IPS-NIHi7 (cell line): ENCODE data around the gene SLC7A9.
A peak's percentile ranks its signal among the peaks of the same experiment; 100 is the strongest.
"Not testable (repeated sequence)": the region's sequence is repeated elsewhere in the genome, so short reads cannot be mapped to it uniquely, and the experiment has no call there.

Source experiments
- DNase-seq: peaks from one replicate; pipeline ENCODE4 v3.0.0; 2012; ENCODE audit warnings: mixed read lengths; ENCODE audit errors: extremely low spot score

Gene SLC7A9

DNA sequence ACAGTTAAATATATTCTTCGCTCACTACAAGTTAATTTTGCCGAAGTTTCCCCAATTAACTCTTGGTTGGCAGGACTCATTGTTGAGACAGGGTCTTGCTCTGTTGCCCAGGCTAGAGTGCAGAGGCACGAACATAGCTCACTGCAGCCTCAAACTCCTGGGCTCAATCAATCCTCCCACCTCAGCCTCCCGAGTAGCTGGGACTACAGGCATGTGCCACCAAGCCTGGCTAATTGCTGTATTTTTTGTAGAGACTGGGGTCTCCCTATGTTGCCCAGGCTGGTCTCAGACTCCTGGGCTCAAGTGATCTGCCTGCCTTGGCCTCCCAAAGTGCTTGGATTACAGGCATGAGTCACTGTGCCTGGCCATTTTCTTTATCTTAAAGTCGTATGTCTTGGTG lies 15.7 kb upstream of the SLC7A9 start:
- DNase-seq, result not testable (repeated sequence)

DNA sequence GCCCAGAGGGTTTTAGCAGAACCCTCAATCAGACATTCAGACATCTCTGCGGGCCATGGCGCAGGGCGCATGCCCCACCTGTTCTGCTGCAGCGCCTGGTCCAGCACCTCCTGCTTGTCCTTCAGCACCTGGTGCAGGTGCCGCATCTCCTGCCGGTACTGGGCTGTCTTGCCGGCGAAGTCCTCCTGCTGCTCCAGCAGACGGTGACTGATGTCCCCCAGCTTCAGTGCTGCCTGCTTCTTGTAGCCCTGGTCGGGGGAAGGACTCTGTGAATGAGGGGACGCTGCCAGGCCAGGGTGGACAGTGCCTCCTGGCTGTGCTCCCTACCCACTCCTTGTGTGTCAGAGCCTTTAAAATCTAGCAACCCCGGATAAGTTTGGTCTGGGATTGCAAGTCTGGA lies 12.2 kb upstream of the SLC7A9 start:
- no peak for DNase-seq

DNA sequence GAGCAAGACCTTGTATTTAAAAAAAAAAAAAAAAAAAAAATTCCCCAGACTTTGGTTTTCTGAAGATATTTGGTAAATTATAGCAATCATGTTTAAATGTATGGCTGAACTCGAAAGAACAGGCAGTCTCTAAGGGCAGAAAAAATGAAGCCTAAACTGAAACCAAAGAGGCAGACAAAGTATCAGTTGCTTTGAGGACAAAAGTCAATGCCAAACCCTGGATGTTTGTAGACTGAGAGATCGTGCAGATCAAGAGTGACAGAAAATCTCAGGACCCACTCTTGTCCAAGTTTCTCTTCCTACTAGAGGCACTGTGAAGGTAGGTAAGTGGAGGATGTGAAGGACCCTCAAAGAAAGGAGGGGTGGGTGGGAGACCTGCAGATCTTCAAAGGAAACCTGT lies 11.1 kb upstream of the SLC7A9 start:
- no peak for DNase-seq

DNA sequence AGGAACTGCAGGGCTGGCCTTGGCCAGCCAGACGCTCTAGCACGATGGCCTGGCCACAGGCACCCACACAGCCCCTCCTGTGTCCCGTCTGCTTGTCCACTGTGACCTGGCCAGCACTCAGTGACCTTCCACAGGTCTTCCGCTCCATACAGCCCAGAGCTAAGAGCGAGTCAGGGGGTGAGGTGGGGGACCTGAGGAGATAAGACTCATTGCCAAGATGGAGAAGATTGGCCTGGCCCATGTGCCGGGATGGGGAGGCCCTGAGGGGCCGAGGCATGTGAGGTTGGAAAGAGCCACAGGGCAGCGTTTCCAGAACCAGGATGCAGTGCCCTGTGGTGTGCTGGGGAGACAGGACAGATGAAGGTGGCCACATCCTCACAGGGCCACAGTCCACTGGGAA lies 10.2 kb upstream of the SLC7A9 start:
- DNase-seq, result no peak

DNA sequence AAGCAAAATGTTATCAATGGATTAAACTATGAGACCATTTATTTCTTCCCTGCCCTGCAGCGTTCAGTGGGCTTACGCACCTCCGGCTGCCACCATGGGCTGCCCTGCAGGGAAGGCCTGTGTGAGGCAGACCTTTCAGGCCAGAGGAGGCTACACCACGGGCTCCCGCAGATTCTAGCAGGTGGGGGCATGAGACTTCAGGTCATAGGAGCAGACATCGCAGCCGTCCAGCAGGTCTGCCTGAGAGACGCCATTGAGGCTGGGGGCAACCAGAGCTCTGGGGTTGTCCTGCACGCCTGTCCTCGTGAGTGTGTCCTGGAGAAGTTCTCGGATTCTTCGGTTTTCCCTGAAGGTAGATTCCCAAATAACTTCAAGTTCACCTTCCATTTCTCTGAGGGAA lies 9.4 kb upstream of the SLC7A9 start:
- no peak for DNase-seq

DNA sequence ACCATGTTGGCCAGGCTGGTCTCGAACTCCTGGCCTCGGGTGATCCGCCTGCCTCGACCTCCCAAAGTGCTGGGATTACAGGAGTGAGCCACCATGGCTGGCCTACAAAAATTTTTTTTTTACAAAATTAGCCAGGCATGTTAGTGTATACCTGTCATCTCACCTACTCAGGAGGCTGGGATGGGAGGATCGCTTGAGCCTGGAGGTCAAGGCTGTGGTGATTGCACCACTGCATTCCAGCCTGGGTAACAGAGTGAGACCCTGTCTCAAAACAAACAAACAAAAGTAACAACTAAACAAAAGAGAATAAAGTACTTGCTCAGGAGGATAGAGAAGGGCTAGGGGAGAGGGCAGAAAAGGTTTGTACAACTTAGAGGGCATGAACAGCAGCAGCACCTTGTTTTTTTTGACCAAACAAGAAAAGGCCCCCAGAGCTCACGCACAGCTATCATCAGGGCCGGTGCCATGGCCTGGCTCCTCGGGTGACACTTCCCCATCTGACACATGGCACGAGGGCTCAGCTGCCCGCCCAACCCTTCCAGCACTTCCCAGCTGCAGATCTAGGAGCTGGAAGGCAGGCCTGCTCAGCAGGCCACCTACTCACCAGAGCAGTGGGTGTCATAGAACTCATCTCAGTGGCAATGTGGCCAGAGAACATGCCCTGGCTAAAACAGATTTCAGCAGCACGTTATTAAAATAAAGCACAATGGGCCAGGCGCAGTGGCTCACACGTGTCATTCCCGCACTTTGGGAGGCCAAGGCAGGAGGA lies 8.6 kb upstream of the SLC7A9 start:
- no peak for DNase-seq

DNA sequence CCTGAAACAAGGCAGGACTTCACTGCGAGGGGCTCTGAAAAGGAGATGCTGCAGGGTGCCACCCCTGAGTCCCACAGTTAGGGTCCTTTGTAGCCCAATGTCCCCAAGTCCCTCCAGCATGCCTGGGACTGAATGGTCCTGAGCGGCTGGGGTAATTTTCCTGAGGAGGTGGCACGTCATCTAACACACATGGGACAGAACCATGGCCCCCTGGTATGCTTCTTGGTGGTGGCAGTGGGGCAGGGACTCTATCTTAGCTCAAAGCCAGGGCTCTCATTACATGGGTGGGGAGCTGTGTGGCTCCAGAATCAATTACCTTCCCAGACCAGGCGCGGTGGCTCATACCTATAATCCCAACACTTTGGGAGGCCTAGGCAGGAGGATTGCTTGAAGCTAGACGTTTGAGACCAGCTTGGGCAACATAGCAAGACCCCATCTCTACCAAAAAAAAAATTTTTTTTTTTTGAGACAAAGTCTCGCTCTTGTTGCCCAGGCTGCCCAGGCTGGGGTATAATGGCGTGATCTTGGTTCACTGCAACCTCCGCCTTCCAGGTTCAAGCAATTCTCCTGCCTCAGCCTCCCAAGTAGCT lies 7.9 kb upstream of the SLC7A9 start:
- DNase-seq, result no peak

DNA sequence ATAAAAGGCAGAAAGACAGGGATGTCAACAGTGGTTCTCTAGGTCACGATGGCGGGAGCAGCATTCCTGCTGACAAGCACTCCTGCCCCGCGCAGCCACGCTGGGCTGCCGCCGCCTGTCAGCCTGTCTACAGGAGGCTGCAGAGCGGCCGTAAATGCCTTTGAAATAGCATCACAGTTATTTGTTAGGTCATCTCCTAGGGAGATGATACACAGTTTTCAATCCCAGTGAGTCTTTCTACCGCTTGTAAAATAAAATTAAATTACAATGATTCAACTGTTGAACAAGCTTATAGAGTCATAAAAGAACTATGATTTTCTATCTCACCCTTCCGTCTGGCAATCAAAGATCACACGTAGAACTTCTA lies 7.3 kb upstream of the SLC7A9 start:
- DNase-seq, result no peak

DNA sequence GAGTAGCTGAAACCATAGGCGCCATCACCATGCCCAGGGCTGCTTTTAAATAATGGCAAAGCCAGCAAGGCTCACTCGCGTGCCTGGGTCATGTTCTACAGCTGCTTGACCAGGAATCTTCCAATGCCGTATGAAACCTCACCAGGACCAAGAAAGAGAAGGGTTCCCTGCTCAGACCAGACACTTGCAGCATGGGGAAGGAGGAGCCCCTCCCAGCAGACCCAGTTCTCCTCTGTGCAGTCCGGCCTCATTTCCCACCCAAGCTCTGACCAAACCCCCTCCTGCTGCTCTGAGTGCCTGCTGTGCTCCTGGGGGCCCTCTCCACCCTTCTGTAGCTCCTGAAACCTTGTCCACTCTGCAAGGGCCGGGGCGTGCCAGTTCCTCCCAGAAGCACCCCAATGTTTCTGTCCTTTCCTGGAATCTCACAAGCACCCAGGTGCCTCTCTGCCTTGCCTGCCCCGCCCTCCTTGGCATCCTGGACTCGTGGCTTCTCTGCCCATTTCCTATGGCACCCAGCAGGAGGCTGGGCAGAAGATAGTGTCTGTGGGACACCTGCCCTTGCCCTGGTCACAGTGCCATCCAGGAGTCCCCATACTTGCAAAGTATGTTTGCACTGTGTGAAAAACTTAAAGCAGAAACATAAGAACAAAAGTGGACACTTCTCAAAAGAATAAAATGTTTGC lies 6.8 kb upstream of the SLC7A9 start:
- DNase-seq, result no peak

DNA sequence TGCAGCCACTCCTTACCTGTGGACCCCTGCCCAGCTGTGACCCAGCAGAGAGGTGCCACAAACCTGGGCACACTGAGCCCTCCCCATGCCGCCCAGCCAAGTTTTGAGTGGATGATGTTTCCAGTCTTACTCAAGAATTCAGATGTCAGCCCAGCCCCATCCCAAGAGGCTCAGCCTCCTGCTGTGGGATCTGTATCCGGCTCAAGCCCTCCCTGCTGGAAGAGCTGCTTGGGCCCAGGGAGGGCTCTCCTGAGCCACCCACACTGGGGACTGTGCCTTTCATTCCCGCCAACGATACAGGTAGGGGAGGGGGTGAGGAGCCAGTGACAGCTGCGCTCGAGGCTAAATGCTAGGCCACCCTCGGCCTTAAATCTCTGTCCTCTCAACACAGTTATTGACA lies 5.9 kb upstream of the SLC7A9 start:
- peak; percentile 57 for DNase-seq

DNA sequence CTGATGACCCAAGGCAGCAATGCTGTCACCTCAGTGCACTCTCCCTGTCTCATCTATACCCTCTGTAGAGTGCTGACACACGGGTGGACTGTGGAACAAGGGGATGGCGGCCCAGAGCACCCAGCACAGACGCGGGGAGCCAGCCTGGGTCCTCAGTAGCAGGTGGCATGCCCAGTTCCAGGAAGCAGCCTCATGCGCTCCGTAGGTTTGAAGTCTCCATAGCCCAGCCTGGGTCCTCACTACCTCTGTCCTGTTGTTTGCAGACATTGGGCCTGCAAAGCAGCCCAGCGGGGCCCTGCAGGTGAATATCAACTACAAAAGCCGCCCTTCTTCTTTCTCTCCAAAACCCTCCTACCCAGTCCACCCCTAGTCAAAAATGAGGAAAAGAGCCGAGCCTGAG lies 5.0 kb upstream of the SLC7A9 start:
- DNase-seq, result no peak

DNA sequence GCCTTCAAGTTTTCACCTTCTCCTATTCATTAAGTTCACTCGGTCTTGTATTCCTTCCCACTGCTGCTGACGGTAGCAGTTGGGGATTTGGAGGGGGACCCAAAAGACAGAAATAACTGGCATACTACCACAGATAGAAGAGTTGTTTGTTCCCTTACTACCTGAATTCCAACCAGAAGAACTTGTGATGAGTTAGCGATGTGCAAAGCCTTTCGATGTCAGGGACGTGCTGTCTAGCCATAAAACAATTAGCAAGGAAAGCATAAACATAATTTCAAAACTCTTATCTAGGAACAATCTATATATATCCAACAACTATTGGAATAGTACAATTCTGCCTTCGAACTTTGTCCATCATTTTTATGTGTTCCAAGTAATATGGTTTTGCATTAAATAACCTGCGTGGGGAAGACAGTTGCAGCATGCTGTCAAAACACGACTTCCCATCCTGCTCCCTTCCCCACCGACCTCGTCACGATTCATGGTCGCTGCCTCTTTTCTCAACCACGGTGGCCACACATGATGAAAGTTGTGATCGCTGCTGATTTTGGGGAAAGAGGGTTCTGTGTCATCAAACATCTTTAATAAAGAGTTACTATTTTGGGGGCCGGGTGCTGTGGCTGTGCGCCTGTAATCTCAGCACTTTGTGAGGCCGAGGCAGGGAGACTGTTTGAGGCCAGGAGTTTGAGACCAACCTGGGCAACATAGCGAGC lies 3.8 kb upstream of the SLC7A9 start:
- DNase-seq, result no peak

DNA sequence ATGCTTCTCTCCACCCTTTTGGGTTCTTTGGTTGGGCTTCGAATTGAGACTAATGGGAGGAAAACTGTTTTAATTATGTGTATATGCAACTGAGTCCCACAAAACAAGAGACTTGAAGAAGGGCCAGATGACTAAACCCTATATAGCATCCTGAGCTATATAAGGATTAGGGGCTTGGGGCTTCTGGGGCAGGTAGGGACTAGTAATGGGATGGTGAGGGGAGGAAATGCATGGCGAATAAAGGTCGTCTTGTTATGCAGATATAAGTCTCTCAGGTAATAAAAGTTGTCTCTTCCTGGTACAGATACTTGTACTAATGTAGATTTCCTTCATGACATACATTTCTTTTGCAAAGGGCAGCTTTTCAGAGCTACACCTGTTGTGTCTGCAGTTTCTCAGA lies 2.8 kb upstream of the SLC7A9 start:
- no peak for DNase-seq

DNA sequence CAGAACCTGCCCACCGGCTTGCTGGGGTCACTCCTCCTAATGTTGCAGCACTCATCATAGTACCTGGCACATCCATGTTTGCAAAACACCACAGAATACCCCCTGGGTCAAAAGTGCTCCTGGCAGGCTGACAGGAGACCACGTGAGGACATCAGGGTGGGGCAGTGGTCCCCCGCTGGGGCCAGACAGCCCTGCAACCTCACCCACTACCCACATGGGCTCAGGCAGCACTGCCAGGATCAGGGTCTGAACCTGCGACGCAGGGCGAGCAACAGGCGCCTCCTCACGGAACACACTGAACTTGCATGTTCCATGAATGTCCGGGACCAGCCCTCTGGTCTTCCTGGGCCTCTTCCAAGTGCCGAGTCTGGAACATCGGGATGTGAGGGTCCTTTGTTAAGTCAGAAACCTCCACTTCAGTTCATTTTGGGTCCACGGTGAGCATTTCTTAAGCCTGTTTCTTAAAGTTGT lies 1.4 kb upstream of the SLC7A9 start:
- no peak for DNase-seq

DNA sequence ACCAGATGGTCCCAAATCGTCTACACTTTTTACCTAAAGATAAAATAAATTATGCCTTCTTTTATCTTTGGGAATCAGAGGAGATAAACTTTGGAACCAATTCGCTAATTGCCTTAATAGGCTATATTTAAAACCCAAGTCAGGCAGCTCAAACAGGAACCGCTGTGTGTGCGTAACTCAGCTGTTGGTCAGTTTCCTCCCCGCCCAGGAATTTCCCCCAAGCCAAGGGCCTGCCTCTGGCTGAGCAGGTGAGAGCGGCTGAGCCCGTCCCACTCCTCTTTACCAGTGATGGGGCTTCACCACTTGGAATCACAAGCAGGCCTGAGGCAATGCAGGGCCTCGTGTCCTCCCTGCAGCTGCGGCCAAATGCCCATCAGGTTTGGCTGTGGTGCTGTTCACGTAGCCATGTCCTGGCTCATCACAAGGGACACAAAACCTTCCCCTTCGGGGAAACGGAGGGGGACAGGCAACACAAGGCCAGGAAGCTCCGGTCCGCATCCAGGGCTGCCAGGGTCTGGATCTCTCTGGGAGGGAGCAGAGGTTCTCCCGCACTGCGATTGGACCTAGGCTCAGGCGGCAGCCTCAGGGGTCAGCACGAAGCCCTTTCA lies 503 bp upstream of the SLC7A9 start:
- DNase-seq, result peak; percentile 72

DNA sequence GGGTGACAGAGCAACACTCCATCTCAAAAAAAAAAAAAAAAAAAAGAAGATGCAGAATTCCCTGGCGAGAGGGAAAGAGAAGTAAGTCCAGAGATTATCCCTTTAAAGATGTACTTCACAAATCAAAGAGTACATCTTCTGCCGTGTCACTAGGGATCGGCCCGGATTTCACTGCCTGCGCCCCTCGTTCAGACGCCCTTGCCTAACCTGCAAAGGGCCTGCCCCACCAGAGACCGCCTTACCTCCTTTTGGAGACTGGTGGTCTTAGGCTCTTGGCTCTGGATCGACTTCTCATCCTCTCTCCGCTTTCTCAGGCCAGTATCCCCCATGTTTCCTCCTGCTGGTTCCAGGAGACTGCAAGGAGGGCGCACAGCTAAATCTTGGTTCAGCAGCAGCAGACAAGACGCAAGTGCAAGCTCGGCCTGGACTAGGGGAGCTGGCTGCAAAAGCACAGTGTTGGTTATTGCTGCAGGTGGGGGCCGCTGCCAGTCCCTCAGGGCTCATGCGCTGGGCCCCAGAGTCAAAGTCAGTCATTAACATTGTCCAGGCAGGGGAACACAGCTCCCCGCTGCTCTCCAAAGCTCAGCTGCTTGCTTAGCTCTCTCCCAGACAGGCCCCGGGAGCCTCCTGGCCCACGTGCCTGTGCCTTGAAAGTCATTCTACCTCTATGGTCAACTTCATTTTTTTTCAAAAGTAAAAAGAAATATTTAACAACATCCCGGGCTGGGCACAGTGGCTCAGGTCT lies 1.2 kb downstream of the SLC7A9 start:
- DNase-seq, result no peak

DNA sequence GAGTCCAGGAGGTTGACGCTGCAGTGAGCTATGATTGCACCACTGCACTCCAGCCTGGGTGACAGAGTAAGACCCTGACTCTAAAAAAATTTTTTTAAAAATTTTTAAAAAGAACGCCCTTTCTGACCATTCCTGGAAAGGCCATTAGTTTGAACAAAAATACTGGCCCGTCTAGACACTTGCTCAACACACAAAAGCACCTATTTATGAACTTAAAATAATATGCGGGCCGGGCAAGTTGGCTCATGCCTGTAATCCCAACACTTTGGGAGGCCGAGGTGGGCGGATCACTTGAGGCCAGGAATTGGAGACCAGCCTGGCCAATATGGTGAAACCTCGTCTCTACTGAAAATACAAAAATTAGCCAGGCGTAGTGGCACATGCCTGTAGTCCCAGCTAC lies 2.1 kb downstream of the SLC7A9 start:
- not testable (repeated sequence) for DNase-seq

DNA sequence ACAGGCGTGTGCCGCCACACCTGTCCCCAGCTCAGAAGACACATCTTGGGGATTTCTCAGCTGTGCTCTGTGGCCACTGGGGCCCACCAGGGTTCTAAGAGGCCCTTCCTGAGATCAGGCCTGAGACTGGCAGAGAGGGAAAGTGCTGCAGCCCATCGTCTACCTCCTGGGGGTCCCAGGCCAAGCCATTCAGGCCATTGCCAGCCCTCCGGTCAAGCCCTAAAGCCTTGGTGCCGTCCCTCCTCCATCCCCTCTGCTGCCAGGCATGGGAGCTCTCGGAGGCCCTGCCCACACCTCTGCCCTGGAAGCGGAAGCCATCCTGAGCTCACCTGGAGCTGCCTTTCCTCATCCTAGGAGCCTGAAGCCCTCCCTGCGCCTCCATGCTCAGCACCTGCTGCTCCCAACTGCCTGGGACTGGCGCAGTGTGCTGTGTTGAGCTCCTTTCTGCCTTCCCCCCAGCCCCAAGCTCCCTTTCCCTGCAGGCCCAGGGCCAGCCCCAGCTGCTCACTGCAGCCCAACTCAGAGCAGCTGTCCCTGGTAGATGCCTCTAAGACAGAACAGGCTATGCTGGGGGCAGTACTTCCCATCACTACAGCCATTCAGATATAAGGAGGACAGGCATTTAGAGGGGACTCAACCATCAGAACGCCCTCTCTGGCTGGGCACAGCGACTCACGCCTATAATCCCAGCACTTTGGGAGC lies 2.9 kb downstream of the SLC7A9 start:
- DNase-seq, result no peak

DNA sequence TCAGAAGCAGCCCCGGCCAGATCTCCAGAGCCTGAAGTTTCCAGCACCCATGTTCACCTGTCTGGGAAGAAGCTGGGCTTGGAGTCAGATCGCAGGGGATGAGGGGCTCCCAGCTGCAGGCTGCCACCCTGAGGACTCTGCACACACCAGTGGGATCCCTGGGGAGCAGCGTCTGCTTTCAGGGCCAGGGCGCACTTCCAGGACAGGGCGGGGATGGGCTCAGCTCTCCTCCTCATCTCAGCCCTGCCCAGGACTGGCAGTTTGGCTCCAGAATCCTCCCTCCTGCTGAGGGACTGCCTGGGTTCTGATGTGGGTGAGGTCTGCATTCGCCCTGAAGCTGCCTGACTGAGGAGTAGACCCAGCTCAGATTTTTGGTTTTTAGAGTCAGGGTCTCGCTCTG lies 3.5 kb downstream of the SLC7A9 start:
- no peak for DNase-seq

DNA sequence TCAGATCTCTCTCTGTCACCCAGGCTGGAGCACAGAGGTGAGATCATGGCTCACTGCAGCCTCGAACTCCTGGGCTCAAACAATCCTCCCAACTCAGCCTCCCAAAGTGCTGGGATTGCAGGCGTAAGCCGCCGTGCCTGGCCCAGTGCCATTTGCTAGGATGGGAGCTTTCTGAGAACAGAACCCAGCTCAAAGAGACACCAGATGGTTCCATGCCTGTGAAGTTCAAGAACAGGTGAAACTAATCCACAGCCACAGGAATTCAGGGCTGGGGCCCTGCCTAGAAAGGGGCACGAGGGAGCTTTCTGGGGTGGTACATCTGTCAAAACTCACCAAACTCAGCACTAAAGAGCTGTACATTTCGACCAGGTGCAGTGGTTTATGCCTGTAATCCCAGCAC lies 4.2 kb downstream of the SLC7A9 start:
- DNase-seq, result no peak
